Measurements from ENCODE around the gene IL17RB.
A peak's percentile ranks its signal among the peaks of the same experiment; 100 is the strongest.

Gene IL17RB, protein sequence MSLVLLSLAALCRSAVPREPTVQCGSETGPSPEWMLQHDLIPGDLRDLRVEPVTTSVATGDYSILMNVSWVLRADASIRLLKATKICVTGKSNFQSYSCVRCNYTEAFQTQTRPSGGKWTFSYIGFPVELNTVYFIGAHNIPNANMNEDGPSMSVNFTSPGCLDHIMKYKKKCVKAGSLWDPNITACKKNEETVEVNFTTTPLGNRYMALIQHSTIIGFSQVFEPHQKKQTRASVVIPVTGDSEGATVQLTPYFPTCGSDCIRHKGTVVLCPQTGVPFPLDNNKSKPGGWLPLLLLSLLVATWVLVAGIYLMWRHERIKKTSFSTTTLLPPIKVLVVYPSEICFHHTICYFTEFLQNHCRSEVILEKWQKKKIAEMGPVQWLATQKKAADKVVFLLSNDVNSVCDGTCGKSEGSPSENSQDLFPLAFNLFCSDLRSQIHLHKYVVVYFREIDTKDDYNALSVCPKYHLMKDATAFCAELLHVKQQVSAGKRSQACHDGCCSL

DNA sequence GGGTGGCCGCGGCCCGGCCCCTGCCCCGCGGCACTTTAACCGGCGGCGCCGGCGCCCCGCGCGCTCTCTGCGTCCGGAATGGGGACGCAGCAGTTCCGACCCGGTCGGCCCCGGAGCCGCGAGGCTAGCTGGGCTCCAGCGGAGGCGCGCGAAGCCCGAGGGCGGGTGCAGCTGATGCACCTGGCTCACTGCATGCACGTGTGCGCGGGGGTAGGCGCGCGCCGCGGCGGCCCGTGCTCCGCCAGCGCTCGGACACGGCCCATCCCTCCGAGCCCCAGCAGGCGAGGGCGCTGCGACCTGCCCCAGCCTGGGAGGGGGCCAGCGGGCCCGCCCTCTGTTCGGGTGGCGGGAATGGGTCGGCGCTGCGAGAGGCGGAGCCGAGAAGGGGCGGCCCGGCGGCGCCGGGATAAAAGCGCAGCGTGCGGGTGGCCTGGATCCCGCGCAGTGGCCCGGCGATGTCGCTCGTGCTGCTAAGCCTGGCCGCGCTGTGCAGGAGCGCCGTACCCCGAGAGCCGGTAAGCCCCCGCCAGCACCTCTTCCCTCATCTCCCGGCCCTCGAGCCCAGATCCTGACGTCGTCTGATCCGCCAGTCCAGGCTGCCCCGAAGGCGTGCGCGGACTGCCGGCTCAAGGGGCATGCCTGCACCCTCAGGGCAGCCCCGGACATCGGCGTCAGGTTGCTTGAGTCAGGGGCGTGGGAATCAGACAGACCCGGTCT is at the start of gene IL17RB, which contains the start of gene CHDH:
IL17RB (plus strand) TSS at position 435 of the 717 bp plus-strand sequence; CDS start at position 456, 21 bp downstream.
CHDH (minus strand) TSS at position 286 of the 717 bp plus-strand sequence. CDS start 22,411 bp downstream, outside the sequence.
- Histone ChIP-seq H3K36me3 (ENCODE audit: insufficient read depth, low read depth, low read length) (no peaks in the 10 kb centered on the region), H3K9me3 (ENCODE audit: insufficient read depth, low read depth, low read length) (no peaks in the 10 kb centered on the region), H3K4me1 (ENCODE audit: insufficient read depth, low read length) (peaks cover 18% of the 10 kb centered on the region; the same call in 1 of the 2 replicates), H3K27ac (ENCODE audit: low read length) (no peak within 1 kb of the TSS), H3K4me3 (ENCODE audit: low read length) (peak within 1 kb of the TSS; percentile 74), H3K27me3 (ENCODE audit: insufficient read depth, low read length) (peaks cover 24% of the 10 kb centered on the region), H3K9ac (ENCODE audit: low read depth, low read length) (peak within 1 kb of the TSS; percentile 80; the same call in 1 of the 2 replicates)

DNA sequence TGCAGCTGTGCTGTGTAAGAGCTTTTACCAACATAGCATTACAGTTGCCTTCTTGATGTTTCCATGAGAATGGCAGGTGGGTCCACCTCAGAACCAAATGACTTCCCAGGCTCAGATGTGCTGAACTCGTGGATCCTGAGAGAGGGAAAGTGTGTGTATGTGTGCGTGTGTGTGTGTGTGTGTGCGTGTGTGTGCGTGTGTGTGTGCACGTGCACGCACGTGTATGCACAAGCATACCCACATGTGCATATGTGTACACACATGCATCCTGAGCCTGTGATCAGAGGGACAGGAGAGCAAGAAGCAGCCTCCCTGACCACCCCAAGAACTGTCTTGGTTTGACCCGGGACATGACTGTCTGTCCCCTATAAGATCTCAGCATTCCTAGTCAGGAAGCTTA is 48.2 kb upstream of the IL17RB start:
- Histone ChIP-seq H3K36me3 (ENCODE audit: insufficient read depth, low read depth, low read length) (no peaks in the 10 kb centered on the region), H3K4me1 (ENCODE audit: insufficient read depth, low read length) (peaks cover 5% of the 10 kb centered on the region; the same call in 1 of the 2 replicates), H3K4me3 (ENCODE audit: low read length) (no peak overlapping the region), H3K9me3 (ENCODE audit: insufficient read depth, low read depth, low read length) (no peaks in the 10 kb centered on the region), H3K9ac (ENCODE audit: low read depth, low read length) (no peak overlapping the region), H3K27me3 (ENCODE audit: insufficient read depth, low read length) (no peaks in the 10 kb centered on the region), H3K27ac (ENCODE audit: low read length) (no peak overlapping the region)

DNA sequence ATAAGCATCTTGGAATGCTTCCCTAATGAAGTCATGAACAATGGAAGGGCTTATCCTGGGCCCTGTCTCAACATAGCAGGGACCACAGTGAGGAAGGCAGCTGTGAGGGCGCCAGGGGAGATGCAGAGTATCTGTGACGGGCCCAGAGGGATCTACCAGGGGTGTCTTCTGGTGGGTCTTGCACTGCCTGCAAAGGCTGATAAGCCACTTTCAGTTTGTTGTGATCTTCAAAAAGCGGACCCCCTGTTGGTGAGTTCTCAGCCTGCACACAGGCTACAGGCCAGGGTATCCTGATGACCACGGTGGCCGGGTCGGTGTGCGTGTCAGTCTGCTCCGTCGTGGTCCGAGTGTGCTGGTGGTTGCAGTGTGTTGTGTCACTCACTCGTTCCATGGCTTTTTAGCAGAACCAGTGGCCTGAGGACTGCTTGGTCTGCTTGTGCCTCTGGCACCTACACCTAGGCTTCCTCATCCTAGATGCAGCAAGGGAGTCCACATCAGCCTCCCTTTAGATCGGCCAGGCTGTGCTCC is 47.0 kb upstream of the IL17RB start:
- H3K36me3 ChIP-seq (ENCODE audit: insufficient read depth, low read depth, low read length), result no peaks in the 10 kb centered on the region
- no peak overlapping the region for H3K27ac ChIP-seq (ENCODE audit: low read length)
- H3K27me3 ChIP-seq (ENCODE audit: insufficient read depth, low read length), result no peaks in the 10 kb centered on the region
- H3K9me3 ChIP-seq (ENCODE audit: insufficient read depth, low read depth, low read length), result no peaks in the 10 kb centered on the region
- H3K4me3 ChIP-seq (ENCODE audit: low read length), result no peak overlapping the region
- peaks cover 6% of the 10 kb centered on the region; the same call in 1 of the 2 replicates for H3K4me1 ChIP-seq (ENCODE audit: insufficient read depth, low read length)
- H3K9ac ChIP-seq (ENCODE audit: low read depth, low read length), result no peak overlapping the region

DNA sequence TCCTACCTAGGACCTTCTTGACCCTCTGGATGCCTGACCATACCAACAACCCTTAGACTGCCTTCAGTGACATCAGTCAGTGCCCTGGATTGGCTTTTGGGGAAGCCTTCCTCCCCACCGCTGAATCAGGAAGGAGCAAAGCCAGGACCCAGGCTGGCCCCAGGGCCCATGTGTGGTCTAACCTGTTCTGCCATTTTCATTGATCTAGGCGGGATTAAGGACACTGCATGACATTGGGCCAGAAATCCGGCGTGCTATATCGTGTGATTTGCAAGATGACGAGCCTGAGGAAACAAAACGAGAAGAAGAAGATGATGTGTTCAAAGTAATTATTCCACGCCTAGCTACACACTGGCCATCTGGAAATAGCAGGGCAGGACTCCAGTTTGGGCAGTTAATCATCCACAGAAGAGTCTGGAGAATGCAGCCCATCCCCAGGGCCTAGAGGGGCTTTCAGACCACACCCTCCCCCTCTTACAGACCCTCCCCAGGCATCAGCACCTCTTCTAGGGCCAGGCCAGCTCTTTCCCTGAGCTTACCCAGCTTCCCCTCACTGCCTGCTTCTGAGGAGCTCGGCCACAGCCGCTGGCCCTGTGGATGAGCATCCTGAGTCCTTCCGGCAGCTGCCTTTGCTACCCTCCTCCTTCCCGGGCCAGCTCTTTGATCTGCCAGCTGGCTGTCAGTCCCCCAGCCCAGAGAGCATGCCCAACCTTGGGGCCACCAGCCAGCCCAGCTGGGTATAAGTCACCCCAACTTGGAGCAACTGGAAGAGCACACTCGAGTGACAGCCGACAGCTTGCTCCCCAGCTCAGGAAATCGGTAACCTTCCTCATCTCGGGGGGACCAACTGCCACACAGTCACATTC is 46.1 kb upstream of the IL17RB start:
- Histone ChIP-seq H3K9me3 (ENCODE audit: insufficient read depth, low read depth, low read length) (no peaks in the 10 kb centered on the region), H3K4me3 (ENCODE audit: low read length) (no peak overlapping the region), H3K9ac (ENCODE audit: low read depth, low read length) (no peak overlapping the region), H3K27me3 (ENCODE audit: insufficient read depth, low read length) (no peaks in the 10 kb centered on the region), H3K4me1 (ENCODE audit: insufficient read depth, low read length) (peaks cover 8% of the 10 kb centered on the region), H3K27ac (ENCODE audit: low read length) (no peak overlapping the region), H3K36me3 (ENCODE audit: insufficient read depth, low read depth, low read length) (no peaks in the 10 kb centered on the region)

DNA sequence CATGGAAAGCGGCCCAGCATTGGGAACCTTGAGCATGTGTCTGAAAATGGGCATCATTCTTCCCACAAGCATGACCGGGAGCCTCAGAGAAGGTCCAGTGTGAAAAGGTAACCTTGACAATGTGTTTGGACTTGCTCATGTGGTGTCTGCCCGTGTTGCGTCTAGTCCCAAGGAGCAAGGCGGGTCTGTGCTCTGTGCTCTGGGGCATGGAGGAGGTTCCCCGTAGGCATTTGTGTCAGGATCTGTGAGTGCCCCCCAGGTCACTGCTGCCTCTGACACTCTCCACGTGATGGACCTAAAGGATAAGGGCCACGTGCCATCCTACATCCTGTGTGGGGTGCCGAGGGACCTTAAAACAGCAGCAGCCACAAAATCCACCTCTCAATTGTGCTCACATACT is 45.0 kb upstream of the IL17RB start:
- Histone ChIP-seq H3K9me3 (ENCODE audit: insufficient read depth, low read depth, low read length) (no peaks in the 10 kb centered on the region), H3K27ac (ENCODE audit: low read length) (no peak overlapping the region), H3K36me3 (ENCODE audit: insufficient read depth, low read depth, low read length) (no peaks in the 10 kb centered on the region), H3K27me3 (ENCODE audit: insufficient read depth, low read length) (no peaks in the 10 kb centered on the region), H3K4me3 (ENCODE audit: low read length) (no peak overlapping the region), H3K9ac (ENCODE audit: low read depth, low read length) (no peak overlapping the region), H3K4me1 (ENCODE audit: insufficient read depth, low read length) (peaks cover 9% of the 10 kb centered on the region)

DNA sequence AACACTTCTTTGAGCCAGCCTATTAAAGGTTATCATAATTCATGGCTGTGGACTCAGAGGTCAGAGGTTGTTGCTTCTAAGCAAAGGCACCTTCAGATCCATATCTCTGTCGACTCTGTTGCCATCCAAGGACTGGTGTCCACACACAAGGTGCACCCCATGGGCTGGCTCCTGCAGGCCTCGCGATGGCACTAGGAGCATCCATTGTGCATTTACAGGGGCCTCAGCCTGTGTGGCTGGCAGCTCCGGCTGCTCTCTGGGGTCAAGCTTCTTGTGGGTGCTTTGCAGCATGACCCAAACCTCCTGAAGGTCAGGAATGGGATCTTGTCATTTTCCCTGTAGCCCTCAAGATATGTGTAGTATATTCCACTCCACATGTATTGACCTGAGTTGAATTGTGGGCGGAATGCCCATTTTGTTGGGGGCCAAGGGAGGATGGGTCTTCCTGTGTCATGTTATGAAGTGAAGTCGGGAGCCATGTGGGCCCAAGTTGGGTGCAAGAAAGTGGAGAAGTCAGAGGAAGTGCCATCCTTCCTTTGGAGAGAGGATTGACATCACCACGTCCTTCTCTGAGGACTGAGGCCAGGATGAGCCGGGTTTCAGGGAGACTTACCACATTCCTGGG is 44.0 kb upstream of the IL17RB start:
- Histone ChIP-seq H3K4me3 (ENCODE audit: low read length) (no peak overlapping the region), H3K27me3 (ENCODE audit: insufficient read depth, low read length) (no peaks in the 10 kb centered on the region), H3K36me3 (ENCODE audit: insufficient read depth, low read depth, low read length) (no peaks in the 10 kb centered on the region), H3K27ac (ENCODE audit: low read length) (no peak overlapping the region), H3K9ac (ENCODE audit: low read depth, low read length) (no peak overlapping the region), H3K4me1 (ENCODE audit: insufficient read depth, low read length) (peaks cover 9% of the 10 kb centered on the region), H3K9me3 (ENCODE audit: insufficient read depth, low read depth, low read length) (no peaks in the 10 kb centered on the region)

DNA sequence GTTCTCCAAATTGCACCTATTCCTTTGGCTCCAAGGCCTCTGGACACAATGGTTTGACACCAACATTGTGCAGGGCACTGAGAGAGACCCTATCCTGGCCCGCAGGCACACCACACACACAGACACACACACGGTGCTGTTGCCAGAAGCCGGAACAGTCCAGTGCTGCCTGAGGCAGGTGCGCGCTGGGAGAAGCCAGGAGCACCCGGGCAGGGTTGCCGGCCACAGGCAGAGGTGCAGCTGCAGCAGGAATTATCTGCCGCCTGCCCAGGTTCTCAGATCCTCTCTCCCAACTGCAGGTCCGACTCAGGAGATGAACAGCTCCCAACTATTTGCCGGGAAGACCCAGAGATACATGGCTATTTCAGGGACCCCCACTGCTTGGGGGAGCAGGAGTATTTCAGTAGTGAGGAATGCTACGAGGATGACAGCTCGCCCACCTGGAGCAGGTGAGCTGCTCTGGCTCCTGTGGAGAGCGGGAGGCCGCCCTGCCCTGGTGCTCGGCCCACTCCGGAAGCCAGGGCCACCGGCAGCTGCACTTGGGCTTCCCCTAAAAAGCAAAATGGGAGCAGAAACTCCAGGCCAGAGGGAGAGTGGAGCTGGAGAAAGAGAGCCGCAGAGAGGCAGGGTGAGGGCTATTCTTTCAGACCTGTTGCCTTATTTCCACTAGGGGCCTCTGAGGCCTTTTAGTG is 43.1 kb upstream of the IL17RB start:
- Histone ChIP-seq H3K27me3 (ENCODE audit: insufficient read depth, low read length) (no peaks in the 10 kb centered on the region), H3K4me3 (ENCODE audit: low read length) (no peak overlapping the region), H3K9me3 (ENCODE audit: insufficient read depth, low read depth, low read length) (no peaks in the 10 kb centered on the region)

DNA sequence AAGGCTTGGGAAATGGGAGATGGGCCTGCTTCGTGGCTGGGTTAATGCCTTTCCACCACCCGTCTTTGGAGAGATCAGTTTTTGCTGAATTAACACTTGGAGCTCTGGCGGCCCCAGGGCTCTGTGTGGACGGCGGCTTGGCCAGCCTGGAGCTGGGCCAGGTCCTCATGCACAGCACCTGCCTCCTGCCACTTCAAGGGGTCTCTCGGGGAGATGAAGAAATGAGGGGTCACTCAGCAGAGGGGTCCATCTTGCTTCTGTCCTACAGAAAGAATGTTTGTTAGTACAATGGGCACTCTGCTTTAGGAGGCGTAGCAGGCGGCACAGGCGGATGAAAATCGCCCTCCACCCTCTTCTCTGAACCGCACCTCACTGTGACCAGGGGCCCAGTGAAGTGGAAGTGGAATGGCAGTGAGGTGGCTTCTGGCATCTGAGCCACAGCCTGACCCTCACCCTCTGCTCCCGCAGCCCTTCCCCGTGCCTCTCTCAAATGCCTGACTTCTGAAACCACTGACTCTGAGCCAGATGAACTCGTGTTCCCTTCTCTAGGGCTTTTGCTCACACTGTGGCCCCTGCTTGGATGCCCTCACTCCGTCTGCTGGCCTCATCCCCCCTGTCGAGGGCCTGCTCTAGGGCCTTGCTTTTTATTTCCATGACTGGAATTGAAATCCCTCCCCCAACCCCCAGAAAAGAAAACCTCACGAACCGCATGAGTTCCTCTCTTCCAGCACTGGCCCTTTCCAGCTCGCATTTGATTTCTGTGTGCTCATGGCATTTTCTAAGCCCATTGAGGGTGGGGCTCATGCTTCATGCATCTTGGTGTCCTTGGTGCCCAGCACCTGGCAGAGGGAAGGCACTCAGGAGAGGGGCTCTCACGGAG is 42.3 kb upstream of the IL17RB start:
- Histone ChIP-seq H3K4me1 (ENCODE audit: insufficient read depth, low read length) (peaks cover 9% of the 10 kb centered on the region), H3K27me3 (ENCODE audit: insufficient read depth, low read length) (no peaks in the 10 kb centered on the region), H3K27ac (ENCODE audit: low read length) (no peak overlapping the region), H3K4me3 (ENCODE audit: low read length) (no peak overlapping the region), H3K9ac (ENCODE audit: low read depth, low read length) (no peak overlapping the region), H3K36me3 (ENCODE audit: insufficient read depth, low read depth, low read length) (no peaks in the 10 kb centered on the region), H3K9me3 (ENCODE audit: insufficient read depth, low read depth, low read length) (no peaks in the 10 kb centered on the region)

More for the DNA sequence above, 43.1 kb upstream of the IL17RB start:
- peaks cover 9% of the 10 kb centered on the region for H3K4me1 ChIP-seq (ENCODE audit: insufficient read depth, low read length)
- no peaks in the 10 kb centered on the region for H3K36me3 ChIP-seq (ENCODE audit: insufficient read depth, low read depth, low read length)
- H3K9ac ChIP-seq (ENCODE audit: low read depth, low read length), result no peak overlapping the region
- no peak overlapping the region for H3K27ac ChIP-seq (ENCODE audit: low read length)

DNA sequence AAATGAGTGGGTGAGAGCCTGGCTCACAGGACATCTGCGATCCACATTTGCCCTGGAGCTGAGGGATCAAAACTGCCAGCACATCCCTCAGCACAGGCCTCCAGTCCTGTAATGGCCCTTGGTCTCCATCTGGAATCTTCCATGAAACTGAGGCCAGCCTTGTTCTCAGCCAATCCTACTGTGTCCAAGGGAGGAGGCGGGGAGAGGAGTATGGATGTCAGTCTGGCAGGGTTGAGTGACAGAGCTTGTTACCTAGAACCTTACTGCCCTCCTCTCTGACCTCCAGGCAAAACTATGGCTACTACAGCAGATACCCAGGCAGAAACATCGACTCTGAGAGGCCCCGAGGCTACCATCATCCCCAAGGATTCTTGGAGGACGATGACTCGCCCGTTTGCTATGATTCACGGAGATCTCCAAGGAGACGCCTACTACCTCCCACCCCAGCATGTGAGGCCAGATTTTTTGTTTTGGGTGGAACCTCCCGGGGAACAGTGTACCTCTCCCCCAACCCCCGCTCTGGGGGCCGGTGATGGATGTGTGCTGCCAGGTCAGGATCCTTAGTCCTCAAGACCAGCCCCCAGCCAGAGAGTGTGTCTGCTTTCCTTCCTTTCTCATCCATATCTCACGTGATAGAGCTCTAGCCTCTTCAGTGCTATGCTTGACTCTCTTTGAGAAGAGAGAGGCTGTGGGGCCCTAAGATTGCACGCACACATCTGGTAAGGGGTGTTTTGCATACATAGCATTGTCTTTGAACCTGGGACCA is 41.5 kb upstream of the IL17RB start:
- H3K9me3 ChIP-seq (ENCODE audit: insufficient read depth, low read depth, low read length), result no peaks in the 10 kb centered on the region
- H3K9ac ChIP-seq (ENCODE audit: low read depth, low read length), result no peak overlapping the region
- H3K36me3 ChIP-seq (ENCODE audit: insufficient read depth, low read depth, low read length), result no peaks in the 10 kb centered on the region
- H3K27me3 ChIP-seq (ENCODE audit: insufficient read depth, low read length), result no peaks in the 10 kb centered on the region
- no peak overlapping the region for H3K27ac ChIP-seq (ENCODE audit: low read length)
- H3K4me3 ChIP-seq (ENCODE audit: low read length), result no peak overlapping the region
- peaks cover 9% of the 10 kb centered on the region for H3K4me1 ChIP-seq (ENCODE audit: insufficient read depth, low read length)

Data from iPS-20b (cell line).